ENCODE results near the gene TPX2.

Gene TPX2

DNA sequence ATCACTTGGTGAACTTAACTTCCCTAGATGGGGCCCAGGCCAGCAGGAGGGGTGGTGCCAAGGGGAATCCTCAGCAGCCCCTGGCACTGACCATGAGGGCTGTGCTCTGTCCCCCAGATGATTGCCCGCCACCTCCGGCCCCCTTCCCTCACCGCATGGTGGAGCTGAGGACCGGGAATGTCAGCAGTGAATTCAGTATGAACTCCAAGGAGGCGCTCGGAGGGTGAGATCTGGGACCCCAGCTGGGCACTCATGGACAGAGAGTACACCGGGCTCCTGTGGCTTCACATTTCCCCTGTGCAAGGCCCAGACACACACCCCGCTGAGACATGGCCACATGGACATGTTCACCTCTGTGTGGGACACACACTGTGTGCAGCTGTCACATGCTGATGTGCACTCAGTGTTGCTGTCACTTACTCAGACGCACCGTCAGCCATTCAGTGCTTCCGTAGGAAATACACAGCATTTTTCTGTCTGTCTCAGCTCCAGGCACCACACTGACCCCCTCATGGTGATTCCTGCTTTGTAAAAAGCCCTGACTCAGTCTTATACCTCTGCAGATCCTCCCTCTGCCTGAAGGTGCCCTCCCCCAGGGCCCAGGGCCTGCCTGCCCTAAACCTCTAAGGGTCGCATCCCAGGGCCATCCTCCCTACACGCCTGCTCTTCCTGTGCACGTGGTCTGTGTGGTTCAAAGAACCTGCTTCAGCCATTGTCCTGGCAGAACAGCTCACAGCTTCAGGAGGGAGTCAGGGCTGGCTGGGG is 84.5 kb downstream of the TPX2 start:
- Histone ChIP-seq H3K14ac (ENCODE audit: low read length in 2 of 2) (no peak overlapping the region), H3K4me2 (ENCODE audit: low read length, poor library complexity, severe bottlenecking) (no peak overlapping the region), H3K9me3 (ENCODE audit: control insufficient read depth, low read length) (no peaks in the 10 kb centered on the region), H2BK15ac (ENCODE audit: low read depth, poor library complexity, severe bottlenecking) (no peak overlapping the region), H2BK120ac (ENCODE audit: low read depth, low read length) (no peak overlapping the region), H3K23ac (ENCODE audit: low read length in 2 of 2) (no peak overlapping the region), H4K8ac (ENCODE audit: low read length) (no peak overlapping the region), H2AFZ (ENCODE audit: low read depth, low read length) (no peak overlapping the region), H2AK5ac (ENCODE audit: low read length, severe bottlenecking) (peak overlapping the region; percentile 4), H3K27me3 (ENCODE audit: control insufficient read depth in 1 of 2, insufficient read depth in 1 of 2, low read length in 2 of 2) (peaks cover 22 to 63% of the 10 kb centered on the region in 2 experiments), H4K91ac (ENCODE audit: low read length) (no peak overlapping the region), H3K4ac (ENCODE audit: low read depth in 1 of 2, low read length in 2 of 2) (no peak overlapping the region), H3K79me1 (replicated peaks; ENCODE audit: low read length, poor library complexity, severe bottlenecking) (no peaks in the 10 kb centered on the region), H3K4me1 (ENCODE audit: control insufficient read depth, insufficient read depth, low read depth, low read length) (peaks cover 26% of the 10 kb centered on the region), H3K18ac (ENCODE audit: low read depth in 1 of 2, low read length in 2 of 2) (no peak overlapping the region), H2BK12ac (ENCODE audit: low read length in 2 of 2) (no peak overlapping the region), H3K9ac (ENCODE audit: low read length) (no peak overlapping the region), H3K4me3 (ENCODE audit: insufficient read depth in 1 of 2, low read depth in 1 of 2, low read length in 2 of 2) (no peak overlapping the region), H2BK5ac (ENCODE audit: low read depth, low read length, poor library complexity, severe bottlenecking) (no peak overlapping the region), H3K27ac (ENCODE audit: low read length, poor library complexity, severe bottlenecking) (no peak overlapping the region), H3K36me3 (ENCODE audit: control insufficient read depth in 1 of 2, insufficient read depth in 2 of 2, low read depth in 1 of 2, low read length in 2 of 2) (no peaks in the 10 kb centered on the region)
- 78% methylated on average over 14 of the region's 14 CpGs for WGBS
- no peak for DNase-seq

DNA sequence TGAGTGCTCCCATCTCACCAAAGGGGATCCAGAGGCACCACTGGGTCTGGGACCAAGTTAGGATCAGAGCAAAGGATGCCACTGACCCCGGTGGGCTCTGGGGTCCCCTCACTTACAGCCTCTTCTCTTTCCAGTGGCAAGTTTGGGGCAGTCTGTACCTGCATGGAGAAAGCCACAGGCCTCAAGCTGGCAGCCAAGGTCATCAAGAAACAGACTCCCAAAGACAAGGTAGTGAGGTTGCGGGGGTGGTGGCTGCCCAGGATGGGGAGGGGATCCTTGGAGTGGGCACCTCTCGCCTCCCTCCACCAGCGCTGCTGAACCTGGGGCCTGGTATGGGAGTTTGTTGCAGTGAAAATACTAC is 85.0 kb downstream of the TPX2 start:
- Histone ChIP-seq H3K27me3 (ENCODE audit: control insufficient read depth in 1 of 2, insufficient read depth in 1 of 2, low read length in 2 of 2) (peaks cover 22 to 69% of the 10 kb centered on the region in 2 experiments), H4K8ac (ENCODE audit: low read length) (no peak overlapping the region), H2BK120ac (ENCODE audit: low read depth, low read length) (no peak overlapping the region), H3K18ac (ENCODE audit: low read depth in 1 of 2, low read length in 2 of 2) (no peak overlapping the region), H3K79me1 (replicated peaks; ENCODE audit: low read length, poor library complexity, severe bottlenecking) (no peaks in the 10 kb centered on the region), H3K23ac (ENCODE audit: low read length in 2 of 2) (no peak overlapping the region), H3K4me2 (ENCODE audit: low read length, poor library complexity, severe bottlenecking) (no peak overlapping the region), H2AFZ (ENCODE audit: low read depth, low read length) (no peak overlapping the region), H3K4me1 (ENCODE audit: control insufficient read depth, insufficient read depth, low read depth, low read length) (peaks cover 26% of the 10 kb centered on the region), H3K14ac (ENCODE audit: low read length in 2 of 2) (no peak overlapping the region), H3K4me3 (ENCODE audit: insufficient read depth in 1 of 2, low read depth in 1 of 2, low read length in 2 of 2) (no peak overlapping the region), H3K9ac (ENCODE audit: low read length) (no peak overlapping the region), H4K91ac (ENCODE audit: low read length) (no peak overlapping the region), H3K9me3 (ENCODE audit: control insufficient read depth, low read length) (no peaks in the 10 kb centered on the region), H3K4ac (ENCODE audit: low read depth in 1 of 2, low read length in 2 of 2) (no peak overlapping the region), H3K27ac (ENCODE audit: low read length, poor library complexity, severe bottlenecking) (no peak overlapping the region), H2AK5ac (ENCODE audit: low read length, severe bottlenecking) (peak overlapping the region; percentile 13), H2BK15ac (ENCODE audit: low read depth, poor library complexity, severe bottlenecking) (no peak overlapping the region), H2BK5ac (ENCODE audit: low read depth, low read length, poor library complexity, severe bottlenecking) (no peak overlapping the region), H2BK12ac (ENCODE audit: low read length in 2 of 2) (no peak overlapping the region), H3K36me3 (ENCODE audit: control insufficient read depth in 1 of 2, insufficient read depth in 2 of 2, low read depth in 1 of 2, low read length in 2 of 2) (no peaks in the 10 kb centered on the region)
- WGBS, result 89% methylated on average over 4 of the region's 4 CpGs
- no peak for DNase-seq

DNA sequence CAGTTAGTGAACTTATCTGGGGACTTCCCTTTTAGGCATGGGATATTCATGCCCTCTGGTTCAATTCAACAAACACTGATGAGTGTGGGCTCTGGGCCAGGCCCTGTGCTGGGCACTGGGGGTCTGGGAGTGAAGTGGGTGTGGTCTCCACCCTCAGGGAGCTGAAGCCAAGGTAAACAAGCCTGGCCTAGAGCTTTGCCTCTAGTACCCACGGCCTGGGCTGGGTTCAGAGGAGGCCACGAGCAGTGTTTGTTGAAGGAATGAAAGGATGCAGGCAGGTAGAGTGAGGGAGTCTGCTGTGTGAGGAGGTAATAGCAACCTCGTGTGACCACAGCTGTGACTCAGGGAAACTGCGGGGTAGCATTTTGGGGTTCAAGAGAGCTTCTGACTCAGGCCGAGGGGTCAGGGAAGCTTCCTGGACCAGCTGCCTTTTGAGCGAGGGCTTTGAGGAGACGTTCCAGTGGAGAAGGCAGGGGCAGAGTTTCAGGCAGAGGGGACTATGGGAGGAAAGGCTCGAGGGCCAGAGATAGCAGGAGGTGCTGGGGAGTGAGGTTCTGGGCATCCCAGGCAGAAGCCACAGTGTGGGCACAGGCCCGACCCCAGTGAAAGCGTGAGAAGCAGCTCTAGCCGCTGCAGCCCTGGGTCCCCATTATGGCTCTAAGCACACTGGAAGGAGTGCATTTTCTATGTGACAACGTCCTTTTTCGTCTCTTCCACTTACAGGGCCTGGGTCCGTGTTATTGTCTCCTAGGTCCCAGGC is 85.6 kb downstream of the TPX2 start:
- no peak overlapping the region for H3K4me2 ChIP-seq (ENCODE audit: low read length, poor library complexity, severe bottlenecking)
- H4K91ac ChIP-seq (ENCODE audit: low read length), result no peak overlapping the region
- no peak overlapping the region for H4K8ac ChIP-seq (ENCODE audit: low read length)
- H3K27ac ChIP-seq (ENCODE audit: low read length, poor library complexity, severe bottlenecking), result no peak overlapping the region
- no peak overlapping the region for H3K23ac ChIP-seq (ENCODE audit: low read length in 2 of 2)
- no peaks in the 10 kb centered on the region for H3K9me3 ChIP-seq (ENCODE audit: control insufficient read depth, low read length)
- no peaks in the 10 kb centered on the region for H3K36me3 ChIP-seq (ENCODE audit: control insufficient read depth in 1 of 2, insufficient read depth in 2 of 2, low read depth in 1 of 2, low read length in 2 of 2)
- no peak overlapping the region for H2BK120ac ChIP-seq (ENCODE audit: low read depth, low read length)
- 86% methylated on average over 14 of the region's 14 CpGs for WGBS
- H3K14ac ChIP-seq (ENCODE audit: low read length in 2 of 2), result peak overlapping the region in 1 of 2 experiments; percentile 12
- no peak overlapping the region for H3K4me3 ChIP-seq (ENCODE audit: insufficient read depth in 1 of 2, low read depth in 1 of 2, low read length in 2 of 2)
- no peak overlapping the region for H2BK12ac ChIP-seq (ENCODE audit: low read length in 2 of 2)
- no peak overlapping the region for H2BK5ac ChIP-seq (ENCODE audit: low read depth, low read length, poor library complexity, severe bottlenecking)
- H3K79me1 ChIP-seq (replicated peaks; ENCODE audit: low read length, poor library complexity, severe bottlenecking), result no peaks in the 10 kb centered on the region
- H2AFZ ChIP-seq (ENCODE audit: low read depth, low read length), result no peak overlapping the region
- no peak overlapping the region for H3K9ac ChIP-seq (ENCODE audit: low read length)
- no peak overlapping the region for H2BK15ac ChIP-seq (ENCODE audit: low read depth, poor library complexity, severe bottlenecking)
- DNase-seq, result no peak
- H3K27me3 ChIP-seq (ENCODE audit: control insufficient read depth in 1 of 2, insufficient read depth in 1 of 2, low read length in 2 of 2), result peaks cover 22 to 68% of the 10 kb centered on the region in 2 experiments
- no peak overlapping the region for H3K18ac ChIP-seq (ENCODE audit: low read depth in 1 of 2, low read length in 2 of 2)
- no peak overlapping the region for H2AK5ac ChIP-seq (ENCODE audit: low read length, severe bottlenecking)
- H3K4ac ChIP-seq (ENCODE audit: low read depth in 1 of 2, low read length in 2 of 2), result no peak overlapping the region
- peaks cover 26% of the 10 kb centered on the region for H3K4me1 ChIP-seq (ENCODE audit: control insufficient read depth, insufficient read depth, low read depth, low read length)

DNA sequence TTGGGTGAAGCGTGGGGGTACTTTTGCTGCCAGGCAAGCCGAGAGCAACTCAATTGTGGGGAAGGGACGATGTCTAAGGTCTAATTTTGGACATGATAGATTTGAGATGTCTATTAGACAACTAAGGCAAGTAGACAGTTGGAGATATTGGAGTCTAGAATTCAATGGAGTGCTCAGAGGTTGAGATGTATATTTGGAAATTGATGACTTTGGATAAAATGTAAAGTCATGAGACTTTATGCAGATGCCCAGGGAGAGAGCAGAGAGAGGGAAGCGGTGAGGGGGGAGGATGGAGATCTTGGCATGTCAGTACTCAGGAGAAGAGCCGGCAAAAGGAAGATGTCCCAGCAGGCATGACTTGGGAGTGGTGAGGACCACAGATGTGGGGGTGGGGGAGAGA is 87.0 kb downstream of the TPX2 start:
- Histone ChIP-seq H3K4me3 (ENCODE audit: insufficient read depth in 1 of 2, low read depth in 1 of 2, low read length in 2 of 2) (no peak overlapping the region), H2BK120ac (ENCODE audit: low read depth, low read length) (no peak overlapping the region), H3K79me1 (replicated peaks; ENCODE audit: low read length, poor library complexity, severe bottlenecking) (no peaks in the 10 kb centered on the region), H3K36me3 (ENCODE audit: control insufficient read depth in 1 of 2, insufficient read depth in 2 of 2, low read depth in 1 of 2, low read length in 2 of 2) (no peaks in the 10 kb centered on the region), H3K27me3 (ENCODE audit: control insufficient read depth in 1 of 2, insufficient read depth in 1 of 2, low read length in 2 of 2) (peaks cover 22 to 76% of the 10 kb centered on the region in 2 experiments), H3K23ac (ENCODE audit: low read length in 2 of 2) (no peak overlapping the region), H2BK12ac (ENCODE audit: low read length in 2 of 2) (no peak overlapping the region), H3K27ac (ENCODE audit: low read length, poor library complexity, severe bottlenecking) (no peak overlapping the region), H3K14ac (ENCODE audit: low read length in 2 of 2) (no peak overlapping the region), H4K8ac (ENCODE audit: low read length) (no peak overlapping the region), H2BK5ac (ENCODE audit: low read depth, low read length, poor library complexity, severe bottlenecking) (no peak overlapping the region), H2BK15ac (ENCODE audit: low read depth, poor library complexity, severe bottlenecking) (no peak overlapping the region), H3K9me3 (ENCODE audit: control insufficient read depth, low read length) (no peaks in the 10 kb centered on the region), H3K18ac (ENCODE audit: low read depth in 1 of 2, low read length in 2 of 2) (no peak overlapping the region), H3K4me1 (ENCODE audit: control insufficient read depth, insufficient read depth, low read depth, low read length) (peaks cover 35% of the 10 kb centered on the region), H3K4ac (ENCODE audit: low read depth in 1 of 2, low read length in 2 of 2) (no peak overlapping the region), H2AFZ (ENCODE audit: low read depth, low read length) (no peak overlapping the region), H4K91ac (ENCODE audit: low read length) (no peak overlapping the region), H3K9ac (ENCODE audit: low read length) (no peak overlapping the region), H2AK5ac (ENCODE audit: low read length, severe bottlenecking) (no peak overlapping the region), H3K4me2 (ENCODE audit: low read length, poor library complexity, severe bottlenecking) (no peak overlapping the region)
- 93% methylated on average over 5 of the region's 5 CpGs for WGBS
- DNase-seq, result no peak

Measured in mesenchymal stem cell (in vitro differentiated cells and primary cell).